Adrenal gland (tissue), 12 donors: ENCODE results near the gene ESPNL. TPM values are rescaled to one million over a fixed set of nuclear protein-coding genes. Genes with fewer than 3 reads are reported as not detected.

Experiments
- DNase-seq, 7 donors: peaks; one replicate each; pipeline ENCODE4 v3.0.0-alpha.2; 2019 to 2020
- H3K27ac ChIP-seq, 5 donors: fragments of 200-600 bp; sonication (generic) in 4 of 5; 1 replicate in 3 of 5; 2 replicates in 2 of 5; pipeline versions ENCODE4 v1.5.1 to v1.8.0; 2016 to 2020; ENCODE audit warnings: mild to moderate bottlenecking in 1 of 5
- H3K27me3 ChIP-seq: fragments of 200-600 bp; 2 replicates; pipeline ENCODE4 v1.8.0; 2021
- H3K36me3 ChIP-seq, 2 donors: fragments of 200-600 bp; replicated peaks in 1 of 2; 1 replicate in 1 of 2; 2 replicates in 1 of 2; pipeline versions ENCODE4 v1.5.1 to v1.8.0; 2018 to 2022
- H3K4me1 ChIP-seq, 2 donors: fragments of 200-600 bp; replicated peaks in 1 of 2; 1 replicate in 1 of 2; 2 replicates in 1 of 2; pipeline versions ENCODE4 v1.5.1 to v1.8.0; 2018 to 2021
- H3K4me3 ChIP-seq, 4 donors: fragments of 200-600 bp; sonication (generic) in 3 of 4; one replicate each; pipeline ENCODE4 v1.5.1; 2016 to 2018
- H3K9me3 ChIP-seq, 3 donors: fragments of 200-600 bp; sonication (generic) in 1 of 3; replicated peaks in 1 of 3; 1 replicate in 2 of 3; 2 replicates in 1 of 3; pipeline versions ENCODE4 v1.5.1 to v1.8.0; 2016 to 2021
- CTCF ChIP-seq, 6 experiments: fragments of 450-650 bp in 4 of 6; fragments of 200-600 bp in 2 of 6; sonication (generic) in 1 of 6; IDR thresholded peaks; 1 replicate in 5 of 6; 2 replicates in 1 of 6; pipeline versions ENCODE4 v1.5.1 to v1.8.0; 2016 to 2021; ENCODE audit warnings: antibody characterized with exemption in 6 of 6, mild to moderate bottlenecking in 2 of 6, moderate library complexity in 1 of 6
- POLR2A ChIP-seq, 2 donors: fragments of 450-650 bp; IDR thresholded peaks; one replicate each; pipeline ENCODE4 v1.6.1; 2017; ENCODE audit warnings: antibody characterized with exemption in 2 of 2, mild to moderate bottlenecking in 2 of 2, moderate library complexity in 1 of 2
- WGBS, 4 donors: extraction: QIAGEN DNeasy Blood & Tissue Kit in 2 of 4; methylation state at CpG; one replicate each; pipeline versions ENCODE4 v1.1.5 to v1.1.7; 2013 to 2017; 5-methylcytosine and 5-hydroxymethylcytosine counted together
- intact Hi-C, 2 donors: fragments of 100-400 bp; cut with DNase I; formaldehyde crosslinking; loops; one replicate each; pipeline versions ENCODE4 v1.14.1 to v1.15.0; 2022 to 2023
- polyA plus RNA-seq, 3 donors: library from polyadenylated mRNA; stranded (reverse); fragments of 200-250 nt in 2 of 3; fragments of 350-450 nt in 1 of 3; fragmentation: Illumina TruSeq in 1 of 3; extraction: RNeasy Lipid Tissue Mini Kit (QIAGEN cat#74804) in 1 of 3; gene quantifications; one replicate each; pipeline ENCODE4 v1.2.3, GENCODE V29; 2013 to 2014
- total RNA-seq, 9 donors: library from RNA; depleted of rRNA in 4 of 9; stranded (reverse); fragments of >200 nt in 4 of 9; fragments of 120-200 nt in 1 of 9; fragmentation: NEBNext Ultra II Directional in 1 of 9; extraction: Animal tissue kit (Norgen Biotek cat#: 25700) in 1 of 9; gene quantifications; one replicate each; pipeline versions ENCODE4 v1.1.0 to v1.2.4, GENCODE V29; 2013 to 2023
- donor health status: healthy with polysubstance abuse.
- donor health status: Bipolar disorder and iron deficiency.
- donor health status: DM: yes; HTN: yes; CAD: no.
- donor health status: DM: no; HTN: no; CAD: no.
- donor health status: DM: no; HTN: no; CAD: no.
- donor health status: DM: yes; HTN: yes; CAD: no.

The ESPNL gene
- total and polyA plus RNA-seq, 12 donors, result 0.03 to 5.9 (median 1.2) TPM; not detected in 5

DNA sequence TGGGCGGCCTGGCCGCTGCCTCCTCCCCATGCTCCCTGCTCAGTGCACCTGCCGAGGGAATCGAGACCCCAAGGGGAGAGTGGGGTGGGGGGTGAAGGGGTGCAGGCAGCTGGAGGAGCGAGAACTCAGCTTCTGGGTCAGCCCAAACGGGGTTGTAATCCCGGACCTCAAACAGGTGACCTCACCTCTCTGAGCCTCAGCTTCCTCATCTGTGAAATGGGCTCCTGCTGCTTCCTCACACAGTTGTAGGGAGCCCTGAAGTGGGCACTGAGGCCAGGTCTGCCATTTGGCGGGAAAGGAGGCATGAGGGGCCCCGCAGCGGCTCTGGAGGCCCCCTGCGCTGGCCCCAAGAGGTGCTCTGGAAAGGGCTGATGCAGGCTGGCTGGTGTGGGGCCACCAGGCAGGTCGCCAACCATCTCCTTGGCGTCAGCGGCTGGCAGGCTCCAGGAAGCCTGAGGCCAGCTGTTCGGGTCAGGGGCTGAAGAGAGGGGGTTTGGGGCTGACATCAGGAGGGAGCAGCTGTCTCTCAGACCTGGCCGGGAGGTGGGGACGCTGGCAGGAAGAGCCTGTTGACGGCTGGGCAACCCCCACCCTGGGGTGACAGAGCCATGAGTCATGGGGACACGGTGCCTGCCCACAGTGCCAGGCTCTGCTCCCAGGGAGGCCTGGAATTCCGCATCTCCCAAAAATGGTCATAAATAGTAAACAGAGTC, 43.3 kb downstream of the ESPNL start:
- DNase-seq, result peak in 3 of 7 donors; percentile 33 to 50 (median 33)
- Histone ChIP-seq H3K27ac (no peak overlapping the region), H3K36me3 (no peaks in the 10 kb centered on the region), H3K9me3 (no peaks in the 10 kb centered on the region), H3K4me1 (no peaks in the 10 kb centered on the region), H3K4me3 (no peak overlapping the region), H3K27me3 (no peaks in the 10 kb centered on the region)
- intact Hi-C loops, result no loop called here
- WGBS, 4 donors, result 55 to 66% (median 60%) methylated on average over 9 to 20 of the region's 20 CpGs
- TF ChIP-seq POLR2A (IDR thresholded peaks at IDR 0.05) (no peak), CTCF (IDR thresholded peaks at IDR 0.05) (no peak)

GRCh38 chr2:238144262-238144661, 44.1 kb downstream of the ESPNL start:
- intact Hi-C loops, result no loop called here
- TF ChIP-seq CTCF (IDR thresholded peaks at IDR 0.05) (no peak), POLR2A (IDR thresholded peaks at IDR 0.05) (no peak)
- Histone ChIP-seq H3K27ac (no peak overlapping the region), H3K27me3 (no peaks in the 10 kb centered on the region), H3K4me1 (no peaks in the 10 kb centered on the region), H3K36me3 (no peaks in the 10 kb centered on the region), H3K9me3 (no peaks in the 10 kb centered on the region), H3K4me3 (no peak overlapping the region)
- 82 to 100% (median 86%) methylated on average over 2 to 5 of the region's 5 CpGs for WGBS, 4 donors
- no peak for DNase-seq

GRCh38 chr2:238145046-238145445, 44.9 kb downstream of the ESPNL start:
- H3K9me3 ChIP-seq, result no peaks in the 10 kb centered on the region
- H3K36me3 ChIP-seq, result no peaks in the 10 kb centered on the region
- intact Hi-C loops, result no loop called here
- no peak overlapping the region for H3K4me3 ChIP-seq
- no peak overlapping the region for H3K27ac ChIP-seq
- DNase-seq, result no peak
- no peaks in the 10 kb centered on the region for H3K4me1 ChIP-seq
- TF ChIP-seq POLR2A (IDR thresholded peaks at IDR 0.05) (no peak), CTCF (IDR thresholded peaks at IDR 0.05) (no peak)
- H3K27me3 ChIP-seq, result no peaks in the 10 kb centered on the region
- WGBS, 4 donors, result 79 to 92% (median 89%) methylated on average over 4 to 12 of the region's 12 CpGs

- Histone ChIP-seq H3K4me3 (no peak overlapping the region), H3K9me3 (no peaks in the 10 kb centered on the region), H3K4me1 (no peaks in the 10 kb centered on the region), H3K27me3 (no peaks in the 10 kb centered on the region), H3K36me3 (no peaks in the 10 kb centered on the region), H3K27ac (no peak overlapping the region)
- intact Hi-C loops, result no loop called here
- TF ChIP-seq POLR2A (IDR thresholded peaks at IDR 0.05) (no peak), CTCF (IDR thresholded peaks at IDR 0.05) (no peak)
- WGBS, 4 donors, result 74 to 94% (median 85%) methylated on average over 4 to 12 of the region's 12 CpGs
- no peak for DNase-seq
Measured at GRCh38 chr2:238145851-238146250, 45.7 kb downstream of the ESPNL start.
